Left ventricle myocardium inferior (tissue), 1 donor: Measurements from ENCODE around the gene SLC35E3. TPM values are rescaled to one million over a fixed set of nuclear protein-coding genes. Genes with fewer than 3 reads are reported as not detected.

ENCODE experiments used
- DNase-seq: peaks from one replicate; pipeline ENCODE4 v3.0.0-alpha.2; 2020
- H3K27ac ChIP-seq: fragments of 200-600 bp; replicated peaks from 2 replicates; pipeline ENCODE4 v1.8.0; 2021
- H3K27me3 ChIP-seq: fragments of 200-600 bp; 2 replicates; pipeline ENCODE4 v1.8.0; 2021; ENCODE audit warnings: low read depth
- H3K36me3 ChIP-seq: fragments of 200-600 bp; 2 replicates; pipeline ENCODE4 v1.8.0; 2021
- H3K4me1 ChIP-seq: fragments of 200-600 bp; 2 replicates; pipeline ENCODE4 v1.8.0; 2021
- H3K4me3 ChIP-seq: fragments of 200-600 bp; 2 replicates; pipeline ENCODE4 v1.8.0; 2021; ENCODE audit warnings: mild to moderate bottlenecking, moderate library complexity
- H3K9me3 ChIP-seq: fragments of 200-600 bp; replicated peaks from 2 replicates; pipeline ENCODE4 v1.8.0; 2021
- intact Hi-C: fragments of 100-400 bp; cut with micrococcal nuclease; formaldehyde crosslinking; loops from one replicate; pipeline ENCODE4 v1.11.0; 2022
- long read RNA-seq: library from polyadenylated mRNA; unstranded; transcript quantifications from one replicate; pipeline ENCODE4 v2.0.0, GENCODE V29; 2021
- total RNA-seq: library from RNA; stranded (reverse); fragmentation: NEBNext Ultra II Directional; extraction: Animal tissue kit (Norgen Biotek cat#: 25700); gene quantifications from one replicate; pipeline ENCODE4 v1.2.1, GENCODE V29; 2021
- TF ChIP-seq, protein P1 (sequence below): fragments of 200-600 bp; IDR thresholded peaks from 2 replicates; pipeline ENCODE4 v1.8.0; 2021; ENCODE audit warnings: antibody characterized with exemption, mild to moderate bottlenecking, borderline replicate concordance
- donor health status: DM: no; HTN: yes; CAD: no; lungs with severe emphysema.

Gene SLC35E3
- 5.1 TPM for total RNA-seq
- long read RNA-seq, full-length matches to known transcripts: 14 of 19 reads
- long read RNA-seq, partial matches to known transcripts: 0 of 19 reads
- long read RNA-seq, other reads (novel, unspliced or antisense): 5 of 19 reads

DNA sequence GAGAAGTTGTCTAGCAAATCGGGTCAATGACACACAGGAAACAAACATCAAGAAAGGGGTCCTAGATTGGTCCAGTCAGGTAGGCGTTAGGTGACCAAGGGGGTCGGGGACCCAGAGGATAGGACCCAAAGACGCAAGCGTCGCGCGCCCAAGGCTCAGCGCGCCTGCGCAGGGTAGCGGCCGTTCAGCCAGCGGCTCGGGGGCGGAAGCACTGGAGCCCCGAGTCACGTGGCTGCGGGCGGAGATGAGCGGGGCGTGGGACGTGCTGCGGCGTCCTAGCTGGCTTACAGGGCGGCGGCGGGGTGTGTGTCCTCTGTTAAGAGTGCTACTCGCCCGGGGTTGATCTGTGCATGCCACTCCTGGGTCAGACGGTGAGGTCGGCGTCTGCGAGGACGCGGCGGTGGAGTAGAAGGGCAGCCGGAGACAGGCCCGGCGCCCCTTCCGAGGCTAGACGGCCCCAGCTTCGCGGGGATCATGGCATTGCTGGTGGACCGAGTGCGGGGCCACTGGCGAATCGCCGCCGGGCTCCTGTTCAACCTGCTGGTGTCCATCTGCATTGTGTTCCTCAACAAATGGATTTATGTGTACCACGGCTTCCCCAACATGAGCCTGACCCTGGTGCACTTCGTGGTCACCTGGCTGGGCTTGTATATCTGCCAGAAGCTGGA lies at the start of gene SLC35E3:
Gene SLC35E3 (plus strand): TSS at position 273 of the 668 bp plus-strand sequence. CDS start 202 bp downstream, at position 475.
- Histone ChIP-seq H3K36me3 (peaks cover 9% of the 10 kb centered on the region), H3K4me1 (peaks cover 40% of the 10 kb centered on the region), H3K27me3 (no peaks in the 10 kb centered on the region), H3K4me3 (peak within 1 kb of the TSS; percentile 80), H3K9me3 (no peaks in the 10 kb centered on the region), H3K27ac (peak within 1 kb of the TSS; percentile 87)
- intact Hi-C loops: no loop called here
- peak; percentile 94 for DNase-seq
- TF ChIP-seq, protein P1, sequence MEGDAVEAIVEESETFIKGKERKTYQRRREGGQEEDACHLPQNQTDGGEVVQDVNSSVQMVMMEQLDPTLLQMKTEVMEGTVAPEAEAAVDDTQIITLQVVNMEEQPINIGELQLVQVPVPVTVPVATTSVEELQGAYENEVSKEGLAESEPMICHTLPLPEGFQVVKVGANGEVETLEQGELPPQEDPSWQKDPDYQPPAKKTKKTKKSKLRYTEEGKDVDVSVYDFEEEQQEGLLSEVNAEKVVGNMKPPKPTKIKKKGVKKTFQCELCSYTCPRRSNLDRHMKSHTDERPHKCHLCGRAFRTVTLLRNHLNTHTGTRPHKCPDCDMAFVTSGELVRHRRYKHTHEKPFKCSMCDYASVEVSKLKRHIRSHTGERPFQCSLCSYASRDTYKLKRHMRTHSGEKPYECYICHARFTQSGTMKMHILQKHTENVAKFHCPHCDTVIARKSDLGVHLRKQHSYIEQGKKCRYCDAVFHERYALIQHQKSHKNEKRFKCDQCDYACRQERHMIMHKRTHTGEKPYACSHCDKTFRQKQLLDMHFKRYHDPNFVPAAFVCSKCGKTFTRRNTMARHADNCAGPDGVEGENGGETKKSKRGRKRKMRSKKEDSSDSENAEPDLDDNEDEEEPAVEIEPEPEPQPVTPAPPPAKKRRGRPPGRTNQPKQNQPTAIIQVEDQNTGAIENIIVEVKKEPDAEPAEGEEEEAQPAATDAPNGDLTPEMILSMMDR: no peak

DNA sequence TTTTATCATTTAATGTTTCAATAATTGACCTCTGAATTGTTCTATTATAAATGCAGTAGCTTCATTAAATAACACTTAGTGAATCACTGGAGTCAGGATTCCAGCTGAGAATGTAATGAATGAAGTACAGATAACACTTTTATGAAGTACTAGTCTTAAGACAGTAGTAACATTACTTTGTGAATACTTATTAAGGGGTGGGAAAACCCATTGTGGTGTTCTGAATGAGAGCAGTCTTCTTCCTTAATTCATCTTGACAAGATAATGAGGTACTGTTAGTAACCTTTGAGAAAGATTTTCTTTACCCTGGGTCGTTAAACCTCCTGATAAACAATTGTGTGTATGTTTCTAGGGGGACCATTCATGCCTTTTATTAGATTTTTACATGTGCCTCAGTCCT lies 46.5 kb upstream of the SLC35E3 start:
- intact Hi-C loops: no loop called here
- H3K4me1 ChIP-seq: no peaks in the 10 kb centered on the region
- no peak overlapping the region for H3K4me3 ChIP-seq
- H3K27ac ChIP-seq: no peak overlapping the region
- H3K9me3 ChIP-seq: no peaks in the 10 kb centered on the region
- no peaks in the 10 kb centered on the region for H3K27me3 ChIP-seq
- TF ChIP-seq, protein P1: no peak
- peaks cover 97% of the 10 kb centered on the region for H3K36me3 ChIP-seq
- no peak for DNase-seq

DNA sequence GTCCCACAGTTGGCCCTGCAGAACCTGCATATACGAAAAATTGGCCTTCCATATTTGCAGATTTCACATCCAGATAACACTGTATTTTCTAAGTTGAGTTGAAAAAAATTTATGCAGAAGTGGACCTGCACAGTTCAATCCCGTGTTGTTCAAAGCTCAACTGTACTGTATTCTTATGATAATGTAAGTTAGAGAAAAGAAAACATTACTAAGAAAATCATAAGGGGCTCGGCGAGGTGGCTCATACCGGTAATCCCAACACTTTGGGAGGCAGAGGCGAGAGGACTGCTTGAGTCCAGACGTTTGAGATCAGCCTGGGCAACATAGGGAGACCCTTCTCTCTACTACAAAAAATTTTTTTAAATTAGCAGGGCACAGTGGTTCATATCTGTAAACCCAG lies 18.2 kb upstream of the SLC35E3 start:
- Histone ChIP-seq H3K9me3 (no peaks in the 10 kb centered on the region), H3K36me3 (peaks cover 84% of the 10 kb centered on the region), H3K27ac (no peak overlapping the region), H3K4me3 (no peak overlapping the region), H3K4me1 (no peaks in the 10 kb centered on the region), H3K27me3 (no peaks in the 10 kb centered on the region)
- DNase-seq: no peak
- intact Hi-C loops: no loop called here
- TF ChIP-seq, protein P1: no peak

DNA sequence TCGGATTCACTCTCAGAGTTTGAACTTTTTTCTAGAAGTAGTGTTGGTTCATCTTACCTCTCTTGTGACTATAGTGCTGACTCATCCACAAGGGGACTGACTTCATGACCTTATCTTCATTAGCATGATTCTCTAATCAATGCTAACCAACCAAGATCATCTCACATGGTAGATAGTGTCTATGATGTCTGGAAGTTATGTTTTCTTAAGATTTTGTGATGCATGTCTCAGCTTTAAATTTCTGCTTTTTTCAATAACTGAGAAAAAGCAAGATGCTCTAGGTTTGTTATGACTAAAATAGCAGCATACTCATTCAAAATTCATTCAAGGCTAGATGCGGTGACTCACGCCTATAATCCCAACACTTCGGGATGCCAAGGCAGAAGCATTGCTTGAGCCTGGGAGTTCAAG lies 12.3 kb upstream of the SLC35E3 start:
- no peak for DNase-seq
- Histone ChIP-seq H3K27ac (no peak overlapping the region), H3K9me3 (no peaks in the 10 kb centered on the region), H3K27me3 (no peaks in the 10 kb centered on the region), H3K4me3 (no peak overlapping the region), H3K4me1 (no peaks in the 10 kb centered on the region), H3K36me3 (peaks cover 74% of the 10 kb centered on the region)
- intact Hi-C loops: no loop called here
- TF ChIP-seq, protein P1: no peak

GRCh38 chr12:68739891-68740290 lies 6.1 kb upstream of the SLC35E3 start:
- no peak overlapping the region for H3K4me3 ChIP-seq
- H3K27ac ChIP-seq: no peak overlapping the region
- DNase-seq: no peak
- H3K27me3 ChIP-seq: no peaks in the 10 kb centered on the region
- intact Hi-C loops: no loop called here
- no peaks in the 10 kb centered on the region for H3K4me1 ChIP-seq
- TF ChIP-seq, protein P1: no peak
- peaks cover 32% of the 10 kb centered on the region for H3K36me3 ChIP-seq
- H3K9me3 ChIP-seq: no peaks in the 10 kb centered on the region
